Cardiac fibroblast (primary cell): ENCODE results near the gene MRPL33.
A peak's percentile ranks its signal among the peaks of the same experiment; 100 is the strongest.

ENCODE experiments used
- DNase-seq, 2 donors: peaks; one replicate each; pipeline versions ENCODE4 v3.0.0 to v3.0.0-alpha.2; 2010; ENCODE audit warnings: low read depth in 2 of 2
- H3K4me3 ChIP-seq, 2 donors: replicated peaks in 1 of 2; 1 replicate in 1 of 2; 2 replicates in 1 of 2; pipeline ENCODE4 v1.5.1; 2011; ENCODE audit warnings: low read depth in 2 of 2, low read length in 2 of 2, mild to moderate bottlenecking in 2 of 2, moderate library complexity in 1 of 2
- TF ChIP-seq, protein P1 (sequence below): IDR thresholded peaks from one replicate; pipeline ENCODE4 v1.5.1; 2011; ENCODE audit warnings: low read depth, mild to moderate bottlenecking, low read length, inconsistent platforms

Gene MRPL33

GRCh38 chr2:27771548-27772335 lies at the start of gene MRPL33:
TSS of gene MRPL33 (plus strand) at chr2:27771719. CDS start at chr2:27771778, 59 bp downstream.
- peak within 1 kb of the TSS; percentile 87 to 89 for H3K4me3 ChIP-seq
- peak; percentile 91 for DNase-seq
- TF ChIP-seq, protein P1, sequence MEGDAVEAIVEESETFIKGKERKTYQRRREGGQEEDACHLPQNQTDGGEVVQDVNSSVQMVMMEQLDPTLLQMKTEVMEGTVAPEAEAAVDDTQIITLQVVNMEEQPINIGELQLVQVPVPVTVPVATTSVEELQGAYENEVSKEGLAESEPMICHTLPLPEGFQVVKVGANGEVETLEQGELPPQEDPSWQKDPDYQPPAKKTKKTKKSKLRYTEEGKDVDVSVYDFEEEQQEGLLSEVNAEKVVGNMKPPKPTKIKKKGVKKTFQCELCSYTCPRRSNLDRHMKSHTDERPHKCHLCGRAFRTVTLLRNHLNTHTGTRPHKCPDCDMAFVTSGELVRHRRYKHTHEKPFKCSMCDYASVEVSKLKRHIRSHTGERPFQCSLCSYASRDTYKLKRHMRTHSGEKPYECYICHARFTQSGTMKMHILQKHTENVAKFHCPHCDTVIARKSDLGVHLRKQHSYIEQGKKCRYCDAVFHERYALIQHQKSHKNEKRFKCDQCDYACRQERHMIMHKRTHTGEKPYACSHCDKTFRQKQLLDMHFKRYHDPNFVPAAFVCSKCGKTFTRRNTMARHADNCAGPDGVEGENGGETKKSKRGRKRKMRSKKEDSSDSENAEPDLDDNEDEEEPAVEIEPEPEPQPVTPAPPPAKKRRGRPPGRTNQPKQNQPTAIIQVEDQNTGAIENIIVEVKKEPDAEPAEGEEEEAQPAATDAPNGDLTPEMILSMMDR: no peak

GRCh38 chr2:27721884-27722485 lies 49.5 kb upstream of the MRPL33 start:
- TF ChIP-seq, protein P1: no peak
- no peak for DNase-seq
- H3K4me3 ChIP-seq: no peak overlapping the region

DNA sequence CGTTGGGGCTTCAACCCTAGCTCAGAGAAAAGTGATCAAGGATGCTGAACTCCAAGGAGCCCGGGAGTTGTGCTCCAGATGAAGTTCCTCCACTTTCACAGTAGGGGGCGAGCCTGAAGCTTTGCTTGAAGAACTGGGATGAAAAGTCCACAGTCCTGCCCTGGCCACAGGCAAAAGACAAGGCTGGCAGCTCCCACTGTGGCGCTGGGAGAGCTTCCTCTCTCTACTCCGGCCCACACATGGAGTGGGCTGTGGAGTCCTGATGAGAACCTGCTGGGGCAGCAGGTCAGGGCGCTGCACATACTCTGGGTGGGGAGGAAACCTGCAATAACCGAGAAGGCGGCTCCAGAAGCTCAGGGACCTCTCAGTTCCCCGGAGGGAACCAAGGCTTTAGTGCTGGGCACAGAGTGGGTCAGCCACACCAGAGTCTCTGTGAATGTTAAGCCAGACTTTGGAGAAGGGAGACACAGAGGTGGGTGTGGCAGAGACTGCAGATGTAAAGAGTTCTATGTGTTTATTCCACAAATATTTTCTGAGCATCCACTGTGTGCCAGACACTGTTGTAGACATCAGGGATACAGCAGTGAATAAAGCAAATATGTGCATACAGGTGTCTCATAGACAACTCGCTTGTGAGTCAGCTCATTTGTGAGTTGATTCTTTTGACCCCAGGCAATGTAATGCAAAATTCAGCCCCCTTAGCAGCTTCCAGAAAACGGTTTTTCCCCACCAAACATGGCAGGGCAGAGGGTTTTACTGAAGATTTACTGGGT lies 48.0 kb upstream of the MRPL33 start:
- DNase-seq: peak; percentile 86 to 87
- TF ChIP-seq, protein P1: peak; percentile 92
- H3K4me3 ChIP-seq: no peak overlapping the region

DNA sequence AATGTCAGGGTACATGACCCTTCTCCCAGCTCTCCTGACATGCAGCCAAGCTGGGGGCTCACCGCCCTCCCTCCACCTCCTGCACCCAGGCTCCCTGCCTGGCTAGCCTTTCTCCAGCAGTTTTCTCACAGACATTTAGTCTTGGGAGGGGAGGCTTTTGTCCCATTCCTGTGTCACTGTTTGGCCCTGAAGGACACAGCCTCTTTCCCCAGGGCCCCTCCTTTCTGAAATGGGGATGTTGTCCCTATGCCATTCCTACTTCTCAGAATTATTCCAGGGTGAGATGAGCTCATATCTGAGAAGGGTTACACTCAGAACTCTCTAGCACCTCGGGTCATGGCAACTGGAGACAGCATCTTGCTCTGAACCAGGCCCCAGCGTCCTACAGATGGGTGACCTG lies 47.3 kb upstream of the MRPL33 start:
- no peak overlapping the region for H3K4me3 ChIP-seq
- no peak for DNase-seq
- TF ChIP-seq, protein P1: no peak

DNA sequence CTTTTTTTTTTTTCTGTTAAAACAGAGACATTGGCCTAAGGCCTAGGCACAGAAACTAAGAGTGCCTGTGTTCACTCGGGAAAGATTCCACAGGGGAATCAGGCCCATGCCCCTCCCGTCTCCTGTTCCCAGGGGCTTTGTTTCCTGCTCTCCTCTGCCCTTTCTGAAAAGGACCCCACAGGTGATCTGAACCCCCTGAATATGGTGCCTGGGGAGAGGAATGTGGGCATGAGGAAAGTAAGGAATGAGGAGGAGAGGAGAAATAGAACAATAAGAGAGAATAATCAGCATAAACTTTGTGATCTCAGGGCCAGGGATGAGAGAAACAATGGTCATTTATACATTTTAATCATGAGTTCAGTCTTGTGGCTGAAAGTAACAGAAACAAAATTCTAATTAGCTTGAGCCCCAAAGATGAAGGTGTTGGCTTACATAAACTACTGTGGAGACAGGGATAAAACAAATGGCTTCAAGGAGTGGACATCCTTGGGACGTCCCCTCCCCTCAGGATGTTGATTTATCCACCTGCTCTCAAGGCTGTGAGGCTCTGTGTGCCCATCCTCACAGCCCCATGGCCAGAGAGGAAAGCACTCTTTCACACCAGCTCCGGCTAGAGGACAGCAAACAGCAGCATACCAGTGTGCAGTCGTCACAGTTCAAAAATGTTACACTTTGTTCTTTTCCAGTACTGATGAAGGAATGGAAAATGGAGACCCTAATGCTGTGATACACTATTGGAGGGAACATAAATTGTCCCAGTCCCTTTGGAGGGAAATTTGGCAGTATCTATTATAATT lies 46.4 kb upstream of the MRPL33 start:
- peak; percentile 66 to 75 for DNase-seq
- TF ChIP-seq, protein P1: no peak
- H3K4me3 ChIP-seq: no peak overlapping the region

- peak; percentile 30 to 69 for DNase-seq
- TF ChIP-seq, protein P1: no peak
- no peak overlapping the region for H3K4me3 ChIP-seq
Observed at GRCh38 chr2:27727257-27727656, 44.3 kb upstream of the MRPL33 start.
